ENCODE results near the gene UBL5. TPM values are rescaled to one million over a fixed set of nuclear protein-coding genes. Genes with fewer than 3 reads are reported as not detected.

UBL5 gene
- polyA plus RNA-seq, 2 of the 4 experiments (the other 2 are of a cell fraction): 460 to 519 TPM

- 82% methylated on average over 18 of the region's 19 CpGs for WGBS (ENCODE audit: missing lambda C conversion rate)
- H3K4me1 ChIP-seq: no peaks in the 10 kb centered on the region
- no peak overlapping the region for H3K4me3 ChIP-seq
- TF ChIP-seq HOXB13 (CRISPR knock-in tag; IDR thresholded peaks at IDR 0.05; ENCODE audit: low read depth) (no peak), NR3C1 (IDR thresholded peaks at IDR 0.05) (no peak), TFCP2L1 (CRISPR knock-in tag; IDR thresholded peaks at IDR 0.05) (no peak), PHF8 (IDR thresholded peaks at IDR 0.05; ENCODE audit: borderline replicate concordance, low read depth) (no peak), REST (IDR thresholded peaks at IDR 0.05) (no peak), GATA3 (IDR thresholded peaks at IDR 0.05; ENCODE audit: borderline replicate concordance) (no peak), FOSB (CRISPR knock-in tag; IDR thresholded peaks at IDR 0.05) (no peak), RAD21 (conservative IDR thresholded peaks at IDR 0.05 in 1 of 2, IDR thresholded peaks at IDR 0.05 in 1 of 2) (no peak), MAZ (IDR thresholded peaks at IDR 0.05; ENCODE audit: borderline replicate concordance, low read depth, low read length) (no peak), POLR2A (IDR thresholded peaks at IDR 0.05; ENCODE audit: low read length) (no peak), ZSCAN20 (CRISPR knock-in tag; IDR thresholded peaks at IDR 0.05) (no peak), HDAC2 (IDR thresholded peaks at IDR 0.05) (no peak), SREBF2 (IDR thresholded peaks at IDR 0.05) (no peak), HMGXB4 (CRISPR knock-in tag; IDR thresholded peaks at IDR 0.05; ENCODE audit: borderline replicate concordance) (no peak), KDM5A (IDR thresholded peaks at IDR 0.05) (no peak), JUN (IDR thresholded peaks at IDR 0.05) (no peak), BHLHE40 (IDR thresholded peaks at IDR 0.05; ENCODE audit: low read depth, low read length) (no peak), E2F6 (IDR thresholded peaks at IDR 0.05; ENCODE audit: borderline replicate concordance, low read depth) (no peak)
- DNase-seq (ENCODE audit: low read depth in 1 of 2, low spot score in 1 of 2) (no peak), ATAC-seq (no peak), FAIRE-seq (no peak)
- H3K4me2 ChIP-seq: no peak overlapping the region
- no peaks in the 10 kb centered on the region for H3K9me3 ChIP-seq
- H3K27ac ChIP-seq: no peak overlapping the region
- CTCF ChIA-PET: interaction anchor here (0.7 kb wide), 1 partner anchor 29 kb away, joined by 3 read pairs; no protein-coding TSS in a partner anchor
- POLR2A ChIA-PET: no interaction called here
Observed at GRCh38 chr19:9850235-9850959, 22.7 kb downstream of the UBL5 start.

DNA sequence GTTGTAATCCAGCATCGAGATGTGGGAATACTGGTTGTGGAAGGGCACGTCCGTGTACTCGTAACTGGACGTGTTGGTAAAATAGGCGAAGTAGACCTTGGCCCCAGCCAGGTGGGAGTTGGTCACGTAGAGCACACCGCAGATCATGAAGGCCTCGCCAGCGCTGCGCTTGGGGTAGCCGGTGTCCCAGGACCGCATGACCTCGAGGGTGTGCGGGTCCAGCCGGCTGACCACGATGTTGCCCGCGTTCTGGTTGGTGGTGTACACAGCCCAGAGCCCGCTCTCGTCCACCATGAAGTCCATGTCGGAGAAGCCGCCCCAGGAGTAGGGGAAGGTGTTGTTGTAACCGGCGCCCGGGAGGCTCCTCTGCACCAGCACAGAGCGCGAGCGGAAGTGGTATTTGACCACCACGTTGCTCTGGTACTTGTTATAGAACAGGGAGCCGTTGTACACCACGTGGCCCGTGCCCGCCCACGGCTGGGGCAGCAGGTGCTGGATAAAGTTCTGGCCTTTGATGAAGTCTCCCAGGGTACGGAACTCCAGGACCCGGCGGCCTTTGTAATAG is 26.6 kb downstream of the UBL5 start:
- Histone ChIP-seq H3K27ac (no peak overlapping the region), H3K4me2 (no peak overlapping the region), H3K4me1 (no peaks in the 10 kb centered on the region), H3K4me3 (no peak overlapping the region), H3K9me3 (no peaks in the 10 kb centered on the region)
- DNase-seq (ENCODE audit: low read depth in 1 of 2, low spot score in 1 of 2) (no peak), FAIRE-seq (no peak), ATAC-seq (no peak)
- ChIA-PET CTCF (no interaction called here), POLR2A (no interaction called here)
- no peak for TF ChIP-seq ZFP36 (IDR thresholded peaks at IDR 0.05; ENCODE audit: borderline replicate concordance, partially characterized antibody)
- no peak for TF ChIP-seq NR3C1 (IDR thresholded peaks at IDR 0.05)
- no peak for TF ChIP-seq FOSB (CRISPR knock-in tag; IDR thresholded peaks at IDR 0.05)
- no peak for TF ChIP-seq CBX2 (IDR thresholded peaks at IDR 0.05; ENCODE audit: borderline replicate concordance, low read depth)
- TF ChIP-seq ZNF302 (CRISPR knock-in tag; IDR thresholded peaks at IDR 0.05): no peak
- no peak for TF ChIP-seq ZSCAN20 (CRISPR knock-in tag; IDR thresholded peaks at IDR 0.05)
- TF ChIP-seq HOXA7 (CRISPR knock-in tag; IDR thresholded peaks at IDR 0.05): no peak
- no peak for TF ChIP-seq FOXS1 (CRISPR knock-in tag; IDR thresholded peaks at IDR 0.05)
- TF ChIP-seq TP53 (CRISPR knock-in tag; IDR thresholded peaks at IDR 0.05): no peak
- TF ChIP-seq KDM5A (IDR thresholded peaks at IDR 0.05): no peak
- TF ChIP-seq CBX8 (IDR thresholded peaks at IDR 0.05): no peak
- no peak for TF ChIP-seq ZC3H11A (IDR thresholded peaks at IDR 0.05)
- TF ChIP-seq SREBF2 (IDR thresholded peaks at IDR 0.05): no peak
- 97% methylated on average over 30 of the region's 38 CpGs for WGBS (ENCODE audit: missing lambda C conversion rate)
